HEK293 (cell line): Measurements from ENCODE around the gene ZNF428.

Experiments used
- IKZF3 ChIP-seq: fragments of 450-650 bp; IDR thresholded peaks from 2 replicates; pipeline ENCODE4 v1.5.0; 2018; ENCODE audit warnings: missing biosample characterization, mild to moderate bottlenecking, missing genetic modification characterization, moderate library complexity
- MZF1 ChIP-seq: fragments of 450-650 bp; formaldehyde crosslinking; IDR thresholded peaks from 2 replicates; pipeline ENCODE4 v1.5.1; 2017; ENCODE audit warnings: missing biosample characterization, missing genetic modification characterization, borderline replicate concordance
- SP2 ChIP-seq: fragments of 450-650 bp; formaldehyde crosslinking; IDR thresholded peaks from 2 replicates; pipeline ENCODE4 v1.5.1; 2016; ENCODE audit warnings: missing biosample characterization, missing genetic modification characterization
- ZBTB48 ChIP-seq: fragments of 450-650 bp; formaldehyde crosslinking; IDR thresholded peaks from 2 replicates; pipeline ENCODE4 v1.5.1; 2016; ENCODE audit warnings: missing biosample characterization, missing genetic modification characterization
- ZNF10 ChIP-seq: fragments of 450-650 bp; formaldehyde crosslinking; IDR thresholded peaks from 2 replicates; pipeline ENCODE4 v1.5.1; 2017; ENCODE audit warnings: missing biosample characterization, missing genetic modification characterization
- ZNF133 ChIP-seq: fragments of 450-650 bp; formaldehyde crosslinking; IDR thresholded peaks from 2 replicates; pipeline ENCODE4 v1.5.1; 2016; ENCODE audit warnings: missing biosample characterization, missing genetic modification characterization
- ZNF221 ChIP-seq: fragments of 450-650 bp; formaldehyde crosslinking; IDR thresholded peaks from 2 replicates; pipeline ENCODE4 v1.5.1; 2017; ENCODE audit warnings: missing biosample characterization, missing genetic modification characterization, borderline replicate concordance
- ZNF677 ChIP-seq: fragments of 450-650 bp; IDR thresholded peaks from 2 replicates; pipeline ENCODE4 v1.5.0; 2018; ENCODE audit warnings: missing biosample characterization, mild to moderate bottlenecking, missing genetic modification characterization, moderate library complexity
- ZNF701 ChIP-seq: fragments of 450-650 bp; formaldehyde crosslinking; IDR thresholded peaks from 2 replicates; pipeline ENCODE4 v1.5.1; 2016; ENCODE audit warnings: missing biosample characterization, missing genetic modification characterization
- ZNF76 ChIP-seq: fragments of 450-650 bp; formaldehyde crosslinking; IDR thresholded peaks from 2 replicates; pipeline ENCODE4; 2016; ENCODE audit warnings: low read depth, missing biosample characterization, missing genetic modification characterization, borderline replicate concordance
- ZNF777 ChIP-seq: fragments of 450-650 bp; formaldehyde crosslinking; IDR thresholded peaks from 2 replicates; pipeline ENCODE4 v1.5.1; 2017; ENCODE audit warnings: missing biosample characterization, missing genetic modification characterization, borderline replicate concordance
- ZNF830 ChIP-seq: fragments of 450-650 bp; IDR thresholded peaks from 2 replicates; pipeline ENCODE4 v1.5.0; 2018; ENCODE audit warnings: missing biosample characterization, missing genetic modification characterization, low read depth, mild to moderate bottlenecking, moderate library complexity
- TF ChIP-seq, protein P1 (sequence below): fragments of 450-650 bp; formaldehyde crosslinking; IDR thresholded peaks from 2 replicates; pipeline ENCODE4 v1.5.1; 2016; ENCODE audit warnings: missing biosample characterization, missing genetic modification characterization
- TF ChIP-seq, protein P2 (sequence below): fragments of 450-650 bp; formaldehyde crosslinking; IDR thresholded peaks from 2 replicates; pipeline ENCODE4 v1.5.1; 2016; ENCODE audit warnings: missing biosample characterization, missing genetic modification characterization
- TF ChIP-seq, protein P3 (sequence below): fragments of 450-650 bp; formaldehyde crosslinking; IDR thresholded peaks from 2 replicates; pipeline ENCODE4 v1.5.1; 2016; ENCODE audit warnings: missing biosample characterization, missing genetic modification characterization
- TF ChIP-seq, protein P4 (sequence below): fragments of 450-650 bp; formaldehyde crosslinking; IDR thresholded peaks from 2 replicates; pipeline ENCODE4; 2016; ENCODE audit warnings: missing biosample characterization, missing genetic modification characterization
- TF ChIP-seq, protein P5 (sequence below): sonication (generic); formaldehyde crosslinking; IDR thresholded peaks from 2 replicates; pipeline ENCODE4 v1.8.1; 2022; ENCODE audit warnings: mild to moderate bottlenecking, moderate library complexity, missing genetic modification reagents
- TF ChIP-seq, protein P6 (sequence below): fragments of 450-650 bp; formaldehyde crosslinking; IDR thresholded peaks from 2 replicates; pipeline ENCODE4 v1.5.1; 2016; ENCODE audit warnings: missing biosample characterization, missing genetic modification characterization
- TF ChIP-seq, protein P7 (sequence below): fragments of 450-650 bp; formaldehyde crosslinking; IDR thresholded peaks from 2 replicates; pipeline ENCODE4 v1.5.1; 2016; ENCODE audit warnings: missing biosample characterization, missing genetic modification characterization, borderline replicate concordance
- TF ChIP-seq, protein P8 (sequence below): fragments of 450-650 bp; formaldehyde crosslinking; IDR thresholded peaks from 2 replicates; pipeline ENCODE4 v1.5.1; 2017; ENCODE audit warnings: missing biosample characterization, missing genetic modification characterization
- TF ChIP-seq, protein P9 (sequence below): fragments of 450-650 bp; formaldehyde crosslinking; IDR thresholded peaks from 2 replicates; pipeline ENCODE4 v1.5.1; 2016; ENCODE audit warnings: missing biosample characterization, missing genetic modification characterization
- TF ChIP-seq, protein P10 (sequence below): fragments of 450-650 bp; formaldehyde crosslinking; IDR thresholded peaks from 2 replicates; pipeline ENCODE4 v1.5.1; 2016; ENCODE audit warnings: missing biosample characterization, missing genetic modification characterization

Gene ZNF428

DNA sequence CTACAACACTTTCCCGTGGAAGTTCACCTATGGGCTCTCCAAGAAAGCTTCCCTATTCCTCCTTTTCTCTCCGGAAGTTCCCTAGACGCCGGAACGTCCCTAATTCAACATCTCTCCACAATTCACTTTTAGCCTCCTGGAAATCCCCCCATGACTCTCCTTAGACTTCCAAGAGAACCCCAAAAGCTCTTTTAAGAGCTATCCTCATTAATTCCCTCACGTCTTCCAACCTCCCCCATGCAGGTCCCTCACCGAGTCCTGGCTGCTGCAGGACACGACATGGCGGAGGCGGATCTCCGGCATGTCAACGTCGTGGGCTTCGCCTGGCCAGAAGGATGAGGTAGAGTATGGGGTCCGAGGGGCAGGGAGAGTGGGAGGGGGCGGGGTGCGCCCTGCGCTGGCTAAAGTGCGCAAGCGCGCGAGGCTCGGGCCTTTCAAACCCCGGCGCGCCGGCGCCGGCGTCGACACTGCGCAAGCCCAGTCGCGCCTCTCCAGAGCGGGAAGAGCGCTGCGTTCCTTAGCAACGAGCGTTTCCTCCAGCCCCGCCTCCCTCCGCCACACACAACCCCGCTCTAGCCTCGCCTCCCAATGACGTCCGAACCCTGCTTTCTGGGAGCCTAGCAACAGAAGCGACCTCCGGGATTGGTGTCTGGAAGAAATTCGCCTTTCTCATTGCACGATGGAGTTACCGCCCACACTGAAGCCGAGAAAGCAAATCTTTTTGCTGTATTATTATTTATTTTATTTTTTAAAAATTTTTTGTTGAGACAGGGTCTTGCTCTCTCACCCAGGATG, 44.1 kb downstream of the ZNF428 start, which contains the start of the genes PINLYP and XRCC1 (continued):
- TF ChIP-seq ZBTB48 (tag by site-specific recombination) (peak; percentile 94), ZNF677 (tag by site-specific recombination) (no peak), ZNF133 (tag by site-specific recombination) (no peak), SP2 (tag by site-specific recombination) (peak; percentile 91), ZNF701 (tag by site-specific recombination) (peak; percentile 92), ZNF830 (no peak), IKZF3 (tag by site-specific recombination) (peak; percentile 62), ZNF10 (tag by site-specific recombination) (no peak), ZNF221 (no peak), ZNF777 (tag by site-specific recombination) (0 out of 2 replicates have a peak, but pooled peaks have one; percentile 69), MZF1 (tag by site-specific recombination) (no peak), ZNF76 (tag by site-specific recombination) (no peak)
- TF ChIP-seq, protein P1, sequence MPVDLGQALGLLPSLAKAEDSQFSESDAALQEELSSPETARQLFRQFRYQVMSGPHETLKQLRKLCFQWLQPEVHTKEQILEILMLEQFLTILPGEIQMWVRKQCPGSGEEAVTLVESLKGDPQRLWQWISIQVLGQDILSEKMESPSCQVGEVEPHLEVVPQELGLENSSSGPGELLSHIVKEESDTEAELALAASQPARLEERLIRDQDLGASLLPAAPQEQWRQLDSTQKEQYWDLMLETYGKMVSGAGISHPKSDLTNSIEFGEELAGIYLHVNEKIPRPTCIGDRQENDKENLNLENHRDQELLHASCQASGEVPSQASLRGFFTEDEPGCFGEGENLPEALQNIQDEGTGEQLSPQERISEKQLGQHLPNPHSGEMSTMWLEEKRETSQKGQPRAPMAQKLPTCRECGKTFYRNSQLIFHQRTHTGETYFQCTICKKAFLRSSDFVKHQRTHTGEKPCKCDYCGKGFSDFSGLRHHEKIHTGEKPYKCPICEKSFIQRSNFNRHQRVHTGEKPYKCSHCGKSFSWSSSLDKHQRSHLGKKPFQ (tag by site-specific recombination) = no peak
- TF ChIP-seq, protein P2, sequence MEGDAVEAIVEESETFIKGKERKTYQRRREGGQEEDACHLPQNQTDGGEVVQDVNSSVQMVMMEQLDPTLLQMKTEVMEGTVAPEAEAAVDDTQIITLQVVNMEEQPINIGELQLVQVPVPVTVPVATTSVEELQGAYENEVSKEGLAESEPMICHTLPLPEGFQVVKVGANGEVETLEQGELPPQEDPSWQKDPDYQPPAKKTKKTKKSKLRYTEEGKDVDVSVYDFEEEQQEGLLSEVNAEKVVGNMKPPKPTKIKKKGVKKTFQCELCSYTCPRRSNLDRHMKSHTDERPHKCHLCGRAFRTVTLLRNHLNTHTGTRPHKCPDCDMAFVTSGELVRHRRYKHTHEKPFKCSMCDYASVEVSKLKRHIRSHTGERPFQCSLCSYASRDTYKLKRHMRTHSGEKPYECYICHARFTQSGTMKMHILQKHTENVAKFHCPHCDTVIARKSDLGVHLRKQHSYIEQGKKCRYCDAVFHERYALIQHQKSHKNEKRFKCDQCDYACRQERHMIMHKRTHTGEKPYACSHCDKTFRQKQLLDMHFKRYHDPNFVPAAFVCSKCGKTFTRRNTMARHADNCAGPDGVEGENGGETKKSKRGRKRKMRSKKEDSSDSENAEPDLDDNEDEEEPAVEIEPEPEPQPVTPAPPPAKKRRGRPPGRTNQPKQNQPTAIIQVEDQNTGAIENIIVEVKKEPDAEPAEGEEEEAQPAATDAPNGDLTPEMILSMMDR (tag by site-specific recombination) = 0 out of 2 replicates have a peak, but pooled peaks have one; percentile 27
- TF ChIP-seq, protein P3, sequence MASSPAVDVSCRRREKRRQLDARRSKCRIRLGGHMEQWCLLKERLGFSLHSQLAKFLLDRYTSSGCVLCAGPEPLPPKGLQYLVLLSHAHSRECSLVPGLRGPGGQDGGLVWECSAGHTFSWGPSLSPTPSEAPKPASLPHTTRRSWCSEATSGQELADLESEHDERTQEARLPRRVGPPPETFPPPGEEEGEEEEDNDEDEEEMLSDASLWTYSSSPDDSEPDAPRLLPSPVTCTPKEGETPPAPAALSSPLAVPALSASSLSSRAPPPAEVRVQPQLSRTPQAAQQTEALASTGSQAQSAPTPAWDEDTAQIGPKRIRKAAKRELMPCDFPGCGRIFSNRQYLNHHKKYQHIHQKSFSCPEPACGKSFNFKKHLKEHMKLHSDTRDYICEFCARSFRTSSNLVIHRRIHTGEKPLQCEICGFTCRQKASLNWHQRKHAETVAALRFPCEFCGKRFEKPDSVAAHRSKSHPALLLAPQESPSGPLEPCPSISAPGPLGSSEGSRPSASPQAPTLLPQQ (tag by site-specific recombination) = peak; percentile 68; the same call in 1 of the 2 replicates
- TF ChIP-seq, protein P4, sequence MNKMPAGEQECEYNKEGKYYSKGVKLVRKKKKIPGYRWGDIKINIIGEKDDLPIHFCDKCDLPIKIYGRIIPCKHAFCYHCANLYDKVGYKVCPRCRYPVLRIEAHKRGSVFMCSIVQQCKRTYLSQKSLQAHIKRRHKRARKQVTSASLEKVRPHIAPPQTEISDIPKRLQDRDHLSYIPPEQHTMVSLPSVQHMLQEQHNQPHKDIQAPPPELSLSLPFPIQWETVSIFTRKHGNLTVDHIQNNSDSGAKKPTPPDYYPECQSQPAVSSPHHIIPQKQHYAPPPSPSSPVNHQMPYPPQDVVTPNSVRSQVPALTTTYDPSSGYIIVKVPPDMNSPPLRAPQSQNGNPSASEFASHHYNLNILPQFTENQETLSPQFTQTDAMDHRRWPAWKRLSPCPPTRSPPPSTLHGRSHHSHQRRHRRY = peak; percentile 35; the same call in 1 of the 2 replicates
- TF ChIP-seq, protein P5, sequence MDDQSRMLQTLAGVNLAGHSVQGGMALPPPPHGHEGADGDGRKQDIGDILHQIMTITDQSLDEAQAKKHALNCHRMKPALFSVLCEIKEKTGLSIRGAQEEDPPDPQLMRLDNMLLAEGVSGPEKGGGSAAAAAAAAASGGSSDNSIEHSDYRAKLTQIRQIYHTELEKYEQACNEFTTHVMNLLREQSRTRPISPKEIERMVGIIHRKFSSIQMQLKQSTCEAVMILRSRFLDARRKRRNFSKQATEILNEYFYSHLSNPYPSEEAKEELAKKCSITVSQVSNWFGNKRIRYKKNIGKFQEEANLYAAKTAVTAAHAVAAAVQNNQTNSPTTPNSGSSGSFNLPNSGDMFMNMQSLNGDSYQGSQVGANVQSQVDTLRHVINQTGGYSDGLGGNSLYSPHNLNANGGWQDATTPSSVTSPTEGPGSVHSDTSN (CRISPR knock-in tag) = no peak
- TF ChIP-seq, protein P6, sequence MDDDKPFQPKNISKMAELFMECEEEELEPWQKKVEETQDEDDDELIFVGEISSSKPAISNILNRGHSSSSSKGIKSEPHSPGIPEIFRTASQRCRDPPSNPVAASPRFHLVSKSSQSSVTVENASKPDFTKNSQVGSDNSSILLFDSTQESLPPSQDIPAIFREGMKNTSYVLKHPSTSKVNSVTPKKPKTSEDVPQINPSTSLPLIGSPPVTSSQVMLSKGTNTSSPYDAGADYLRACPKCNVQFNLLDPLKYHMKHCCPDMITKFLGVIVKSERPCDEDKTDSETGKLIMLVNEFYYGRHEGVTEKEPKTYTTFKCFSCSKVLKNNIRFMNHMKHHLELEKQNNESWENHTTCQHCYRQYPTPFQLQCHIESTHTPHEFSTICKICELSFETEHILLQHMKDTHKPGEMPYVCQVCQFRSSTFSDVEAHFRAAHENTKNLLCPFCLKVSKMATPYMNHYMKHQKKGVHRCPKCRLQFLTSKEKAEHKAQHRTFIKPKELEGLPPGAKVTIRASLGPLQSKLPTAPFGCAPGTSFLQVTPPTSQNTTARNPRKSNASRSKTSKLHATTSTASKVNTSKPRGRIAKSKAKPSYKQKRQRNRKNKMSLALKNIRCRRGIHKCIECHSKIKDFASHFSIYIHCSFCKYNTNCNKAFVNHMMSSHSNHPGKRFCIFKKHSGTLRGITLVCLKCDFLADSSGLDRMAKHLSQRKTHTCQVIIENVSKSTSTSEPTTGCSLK = no peak
- TF ChIP-seq, protein P7, sequence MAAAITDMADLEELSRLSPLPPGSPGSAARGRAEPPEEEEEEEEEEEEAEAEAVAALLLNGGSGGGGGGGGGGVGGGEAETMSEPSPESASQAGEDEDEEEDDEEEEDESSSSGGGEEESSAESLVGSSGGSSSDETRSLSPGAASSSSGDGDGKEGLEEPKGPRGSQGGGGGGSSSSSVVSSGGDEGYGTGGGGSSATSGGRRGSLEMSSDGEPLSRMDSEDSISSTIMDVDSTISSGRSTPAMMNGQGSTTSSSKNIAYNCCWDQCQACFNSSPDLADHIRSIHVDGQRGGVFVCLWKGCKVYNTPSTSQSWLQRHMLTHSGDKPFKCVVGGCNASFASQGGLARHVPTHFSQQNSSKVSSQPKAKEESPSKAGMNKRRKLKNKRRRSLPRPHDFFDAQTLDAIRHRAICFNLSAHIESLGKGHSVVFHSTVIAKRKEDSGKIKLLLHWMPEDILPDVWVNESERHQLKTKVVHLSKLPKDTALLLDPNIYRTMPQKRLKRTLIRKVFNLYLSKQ (tag by site-specific recombination) = no peak
- TF ChIP-seq, protein P8, sequence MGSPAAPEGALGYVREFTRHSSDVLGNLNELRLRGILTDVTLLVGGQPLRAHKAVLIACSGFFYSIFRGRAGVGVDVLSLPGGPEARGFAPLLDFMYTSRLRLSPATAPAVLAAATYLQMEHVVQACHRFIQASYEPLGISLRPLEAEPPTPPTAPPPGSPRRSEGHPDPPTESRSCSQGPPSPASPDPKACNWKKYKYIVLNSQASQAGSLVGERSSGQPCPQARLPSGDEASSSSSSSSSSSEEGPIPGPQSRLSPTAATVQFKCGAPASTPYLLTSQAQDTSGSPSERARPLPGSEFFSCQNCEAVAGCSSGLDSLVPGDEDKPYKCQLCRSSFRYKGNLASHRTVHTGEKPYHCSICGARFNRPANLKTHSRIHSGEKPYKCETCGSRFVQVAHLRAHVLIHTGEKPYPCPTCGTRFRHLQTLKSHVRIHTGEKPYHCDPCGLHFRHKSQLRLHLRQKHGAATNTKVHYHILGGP (tag by site-specific recombination) = no peak
- TF ChIP-seq, protein P9, sequence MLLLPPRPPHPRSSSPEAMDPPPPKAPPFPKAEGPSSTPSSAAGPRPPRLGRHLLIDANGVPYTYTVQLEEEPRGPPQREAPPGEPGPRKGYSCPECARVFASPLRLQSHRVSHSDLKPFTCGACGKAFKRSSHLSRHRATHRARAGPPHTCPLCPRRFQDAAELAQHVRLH (tag by site-specific recombination) = no peak
- TF ChIP-seq, protein P10, sequence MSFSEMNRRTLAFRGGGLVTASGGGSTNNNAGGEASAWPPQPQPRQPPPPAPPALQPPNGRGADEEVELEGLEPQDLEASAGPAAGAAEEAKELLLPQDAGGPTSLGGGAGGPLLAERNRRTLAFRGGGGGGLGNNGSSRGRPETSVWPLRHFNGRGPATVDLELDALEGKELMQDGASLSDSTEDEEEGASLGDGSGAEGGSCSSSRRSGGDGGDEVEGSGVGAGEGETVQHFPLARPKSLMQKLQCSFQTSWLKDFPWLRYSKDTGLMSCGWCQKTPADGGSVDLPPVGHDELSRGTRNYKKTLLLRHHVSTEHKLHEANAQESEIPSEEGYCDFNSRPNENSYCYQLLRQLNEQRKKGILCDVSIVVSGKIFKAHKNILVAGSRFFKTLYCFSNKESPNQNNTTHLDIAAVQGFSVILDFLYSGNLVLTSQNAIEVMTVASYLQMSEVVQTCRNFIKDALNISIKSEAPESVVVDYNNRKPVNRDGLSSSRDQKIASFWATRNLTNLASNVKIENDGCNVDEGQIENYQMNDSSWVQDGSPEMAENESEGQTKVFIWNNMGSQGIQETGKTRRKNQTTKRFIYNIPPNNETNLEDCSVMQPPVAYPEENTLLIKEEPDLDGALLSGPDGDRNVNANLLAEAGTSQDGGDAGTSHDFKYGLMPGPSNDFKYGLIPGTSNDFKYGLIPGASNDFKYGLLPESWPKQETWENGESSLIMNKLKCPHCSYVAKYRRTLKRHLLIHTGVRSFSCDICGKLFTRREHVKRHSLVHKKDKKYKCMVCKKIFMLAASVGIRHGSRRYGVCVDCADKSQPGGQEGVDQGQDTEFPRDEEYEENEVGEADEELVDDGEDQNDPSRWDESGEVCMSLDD (tag by site-specific recombination) = peak; percentile 94
